ENCODE results near the gene TOP1.

TOP1 gene

DNA sequence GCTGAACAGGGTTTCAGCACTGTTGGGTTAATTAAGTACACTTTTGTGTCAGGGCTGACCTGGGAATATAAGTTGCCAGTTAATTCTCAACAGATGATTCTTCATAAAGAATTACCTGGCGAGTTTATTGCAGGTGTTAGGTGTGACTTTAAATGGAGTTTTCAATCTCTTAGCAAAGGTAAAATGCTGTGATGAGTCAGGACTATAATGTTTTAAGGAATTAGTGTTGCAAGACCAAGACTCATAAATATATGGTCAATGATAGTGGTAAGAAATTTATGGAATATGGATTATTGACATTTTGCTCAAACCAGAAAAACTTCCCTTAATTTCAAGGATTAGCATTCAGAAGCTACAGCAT is 58.7 kb downstream of the TOP1 start:
- Histone ChIP-seq H3K36me3 (ENCODE audit: control insufficient read depth, insufficient read depth, low read length) (peaks cover 36% of the 10 kb centered on the region), H3K27me3 (replicated peaks; ENCODE audit: control insufficient read depth, insufficient read depth, low read length, poor library complexity, severe bottlenecking) (no peaks in the 10 kb centered on the region), H3K9me3 (ENCODE audit: control insufficient read depth, low read length) (no peaks in the 10 kb centered on the region), H3K27ac (ENCODE audit: insufficient read depth, low read length, poor library complexity, severe bottlenecking) (no peak overlapping the region), H3K4me3 (ENCODE audit: insufficient read depth, low read depth, low read length, poor library complexity, severe bottlenecking) (no peak overlapping the region), H3K4me1 (ENCODE audit: control insufficient read depth, insufficient read depth, low read length, poor library complexity, severe bottlenecking) (peaks cover 8% of the 10 kb centered on the region)
- no peak for DNase-seq

DNA sequence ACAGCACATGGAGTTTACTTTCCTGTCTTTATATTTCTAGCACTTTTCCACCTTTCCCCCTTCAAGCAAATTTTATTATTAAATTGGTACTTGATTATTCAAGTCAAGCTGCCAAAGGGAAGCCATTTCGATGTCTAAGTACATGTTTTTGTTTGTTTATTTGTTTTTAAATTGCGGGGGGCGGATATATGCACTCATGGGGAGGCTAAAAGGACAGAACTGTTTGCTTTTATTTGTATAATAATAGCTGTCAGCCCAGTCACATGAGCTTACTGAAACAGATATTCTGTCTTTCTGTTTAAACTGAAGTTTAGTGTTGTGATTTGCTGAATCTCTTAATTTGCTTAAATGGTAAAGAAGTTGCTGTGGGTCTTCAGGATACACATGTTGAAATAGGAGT is 59.2 kb downstream of the TOP1 start:
- Histone ChIP-seq H3K27ac (ENCODE audit: insufficient read depth, low read length, poor library complexity, severe bottlenecking) (no peak overlapping the region), H3K4me3 (ENCODE audit: insufficient read depth, low read depth, low read length, poor library complexity, severe bottlenecking) (no peak overlapping the region), H3K4me1 (ENCODE audit: control insufficient read depth, insufficient read depth, low read length, poor library complexity, severe bottlenecking) (peaks cover 8% of the 10 kb centered on the region), H3K27me3 (replicated peaks; ENCODE audit: control insufficient read depth, insufficient read depth, low read length, poor library complexity, severe bottlenecking) (no peaks in the 10 kb centered on the region), H3K36me3 (ENCODE audit: control insufficient read depth, insufficient read depth, low read length) (peaks cover 35% of the 10 kb centered on the region), H3K9me3 (ENCODE audit: control insufficient read depth, low read length) (no peaks in the 10 kb centered on the region)
- DNase-seq: no peak

DNA sequence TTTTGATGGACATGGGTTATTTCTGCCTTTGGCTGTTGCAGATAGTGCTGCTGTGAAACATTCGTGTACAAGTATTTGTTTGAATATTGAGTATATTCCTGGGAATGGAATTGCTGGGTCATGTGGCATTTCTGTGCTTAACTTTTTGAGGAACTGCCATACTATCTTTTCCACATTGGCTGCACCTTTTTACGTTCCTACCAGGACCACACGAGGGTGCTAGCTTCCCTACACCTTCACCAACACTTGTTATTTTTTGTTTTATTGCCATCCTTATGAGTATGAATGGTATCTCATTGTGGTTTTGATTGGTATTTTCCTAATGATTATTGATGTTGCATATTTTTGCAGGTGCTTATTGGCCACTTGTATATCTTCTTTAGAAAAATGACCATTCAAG is 60.9 kb downstream of the TOP1 start:
- Histone ChIP-seq H3K27me3 (replicated peaks; ENCODE audit: control insufficient read depth, insufficient read depth, low read length, poor library complexity, severe bottlenecking) (no peaks in the 10 kb centered on the region), H3K9me3 (ENCODE audit: control insufficient read depth, low read length) (no peaks in the 10 kb centered on the region), H3K36me3 (ENCODE audit: control insufficient read depth, insufficient read depth, low read length) (peaks cover 32% of the 10 kb centered on the region), H3K4me1 (ENCODE audit: control insufficient read depth, insufficient read depth, low read length, poor library complexity, severe bottlenecking) (peaks cover 8% of the 10 kb centered on the region), H3K27ac (ENCODE audit: insufficient read depth, low read length, poor library complexity, severe bottlenecking) (no peak overlapping the region), H3K4me3 (ENCODE audit: insufficient read depth, low read depth, low read length, poor library complexity, severe bottlenecking) (no peak overlapping the region)
- DNase-seq: no peak

DNA sequence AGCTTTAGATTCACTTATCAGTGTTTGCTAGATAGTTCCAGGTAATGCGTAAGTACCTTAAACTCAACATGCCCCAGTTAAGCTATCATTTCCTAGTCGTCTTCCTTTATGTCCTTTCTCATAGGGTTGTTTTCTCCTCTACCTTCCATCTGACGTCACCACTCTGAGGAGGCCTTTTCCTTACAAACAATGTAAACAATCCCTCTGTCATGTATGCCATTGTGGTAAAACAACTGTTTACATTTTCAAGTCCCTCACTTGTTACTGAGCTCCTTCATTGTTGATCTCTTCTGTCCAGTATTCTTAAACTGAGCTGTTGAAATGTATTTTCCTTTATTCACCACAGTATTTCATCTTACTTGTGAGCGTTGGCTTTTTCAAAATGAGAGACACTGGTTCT is 63.3 kb downstream of the TOP1 start:
- Histone ChIP-seq H3K36me3 (ENCODE audit: control insufficient read depth, insufficient read depth, low read length) (peaks cover 30% of the 10 kb centered on the region), H3K9me3 (ENCODE audit: control insufficient read depth, low read length) (no peaks in the 10 kb centered on the region), H3K4me3 (ENCODE audit: insufficient read depth, low read depth, low read length, poor library complexity, severe bottlenecking) (no peak overlapping the region), H3K27ac (ENCODE audit: insufficient read depth, low read length, poor library complexity, severe bottlenecking) (no peak overlapping the region), H3K27me3 (replicated peaks; ENCODE audit: control insufficient read depth, insufficient read depth, low read length, poor library complexity, severe bottlenecking) (no peaks in the 10 kb centered on the region), H3K4me1 (ENCODE audit: control insufficient read depth, insufficient read depth, low read length, poor library complexity, severe bottlenecking) (peaks cover 2% of the 10 kb centered on the region)
- no peak for DNase-seq

DNA sequence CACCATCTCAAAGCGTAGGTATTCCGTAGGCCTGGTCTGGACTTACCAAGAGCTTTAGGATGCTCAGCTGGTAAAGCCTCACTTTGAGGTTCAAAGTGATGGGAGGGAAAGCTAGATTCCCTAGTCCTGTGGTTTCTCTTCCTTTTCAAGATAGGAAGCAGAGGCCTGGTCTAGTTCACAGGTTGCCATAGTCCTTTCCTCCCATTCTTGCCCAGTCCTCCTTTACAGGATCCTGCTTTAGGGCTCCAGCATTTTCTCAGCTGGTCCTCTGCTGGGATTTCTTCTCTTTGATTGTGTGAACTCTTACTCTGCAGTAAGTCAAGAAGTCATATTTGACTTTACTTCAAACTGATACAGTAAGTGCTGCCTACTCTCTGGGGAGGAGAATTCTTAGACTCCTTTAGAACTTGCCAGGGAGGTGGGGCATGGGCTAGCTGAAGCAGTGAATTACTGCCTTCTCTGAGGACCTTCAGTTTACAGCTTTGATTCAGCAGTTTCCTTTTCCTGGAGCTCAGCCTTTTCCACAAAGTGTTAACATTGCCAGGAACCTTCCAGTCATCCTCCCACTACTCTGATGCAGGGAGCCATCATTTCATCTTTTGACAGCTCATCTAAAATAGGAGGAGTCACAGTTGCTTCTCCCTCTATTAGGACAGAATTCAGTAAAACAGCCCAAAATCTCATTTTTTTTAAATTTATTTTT is 65.9 kb downstream of the TOP1 start:
- Histone ChIP-seq H3K27ac (ENCODE audit: insufficient read depth, low read length, poor library complexity, severe bottlenecking) (no peak overlapping the region), H3K36me3 (ENCODE audit: control insufficient read depth, insufficient read depth, low read length) (peaks cover 51% of the 10 kb centered on the region)

DNA sequence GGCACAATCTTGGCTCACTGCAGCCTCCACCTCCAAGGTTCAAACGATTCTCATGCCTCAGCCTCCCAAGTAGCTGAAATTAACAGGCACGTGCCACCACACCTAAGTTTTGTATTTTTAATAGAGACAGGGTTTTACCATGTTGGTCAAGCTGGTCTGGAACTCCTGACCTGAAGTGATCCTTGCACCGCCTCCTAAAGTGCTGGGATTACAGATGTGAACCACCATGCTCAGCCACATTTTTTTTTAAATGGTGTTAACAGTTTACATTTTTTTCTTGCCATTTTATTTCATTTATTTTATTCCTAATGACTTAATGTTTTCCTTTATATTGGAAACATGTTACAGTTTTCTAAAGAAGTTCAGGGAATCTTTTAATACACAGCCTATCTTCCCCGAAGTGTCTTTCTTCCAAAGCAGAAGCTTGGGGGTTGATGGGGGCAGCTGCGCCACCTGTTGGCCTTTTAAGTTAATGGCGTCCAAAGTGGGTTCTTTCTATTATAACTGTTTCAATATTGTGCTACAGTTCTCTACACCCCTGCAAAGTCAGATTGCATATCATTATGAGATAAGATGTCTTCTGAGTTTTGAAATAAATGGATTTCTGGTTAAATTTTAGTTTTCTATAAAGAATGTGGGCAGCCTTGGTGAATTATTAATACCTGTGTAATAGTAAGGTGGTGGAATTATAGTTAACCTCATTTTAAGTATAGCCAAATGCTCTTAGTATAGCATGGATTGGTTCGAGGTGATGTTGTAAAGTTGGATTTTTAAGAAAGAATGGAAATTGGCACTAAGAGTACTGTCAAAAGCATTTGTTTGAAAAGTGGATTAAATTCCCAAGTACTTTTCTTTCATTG is 66.7 kb downstream of the TOP1 start:
- H3K36me3 ChIP-seq (ENCODE audit: control insufficient read depth, insufficient read depth, low read length): peaks cover 58% of the 10 kb centered on the region
- H3K27ac ChIP-seq (ENCODE audit: insufficient read depth, low read length, poor library complexity, severe bottlenecking): no peak overlapping the region
- no peaks in the 10 kb centered on the region for H3K27me3 ChIP-seq (replicated peaks; ENCODE audit: control insufficient read depth, insufficient read depth, low read length, poor library complexity, severe bottlenecking)
- H3K9me3 ChIP-seq (ENCODE audit: control insufficient read depth, low read length): no peaks in the 10 kb centered on the region
- peak; percentile 11 to 38 (median 18) for DNase-seq
- H3K4me1 ChIP-seq (ENCODE audit: control insufficient read depth, insufficient read depth, low read length, poor library complexity, severe bottlenecking): no peaks in the 10 kb centered on the region
- no peak overlapping the region for H3K4me3 ChIP-seq (ENCODE audit: insufficient read depth, low read depth, low read length, poor library complexity, severe bottlenecking)

More for the DNA sequence above, 65.9 kb downstream of the TOP1 start:
- Histone ChIP-seq H3K4me3 (ENCODE audit: insufficient read depth, low read depth, low read length, poor library complexity, severe bottlenecking) (no peak overlapping the region), H3K9me3 (ENCODE audit: control insufficient read depth, low read length) (no peaks in the 10 kb centered on the region), H3K27me3 (replicated peaks; ENCODE audit: control insufficient read depth, insufficient read depth, low read length, poor library complexity, severe bottlenecking) (no peaks in the 10 kb centered on the region), H3K4me1 (ENCODE audit: control insufficient read depth, insufficient read depth, low read length, poor library complexity, severe bottlenecking) (no peaks in the 10 kb centered on the region)
- no peak for DNase-seq

DNA sequence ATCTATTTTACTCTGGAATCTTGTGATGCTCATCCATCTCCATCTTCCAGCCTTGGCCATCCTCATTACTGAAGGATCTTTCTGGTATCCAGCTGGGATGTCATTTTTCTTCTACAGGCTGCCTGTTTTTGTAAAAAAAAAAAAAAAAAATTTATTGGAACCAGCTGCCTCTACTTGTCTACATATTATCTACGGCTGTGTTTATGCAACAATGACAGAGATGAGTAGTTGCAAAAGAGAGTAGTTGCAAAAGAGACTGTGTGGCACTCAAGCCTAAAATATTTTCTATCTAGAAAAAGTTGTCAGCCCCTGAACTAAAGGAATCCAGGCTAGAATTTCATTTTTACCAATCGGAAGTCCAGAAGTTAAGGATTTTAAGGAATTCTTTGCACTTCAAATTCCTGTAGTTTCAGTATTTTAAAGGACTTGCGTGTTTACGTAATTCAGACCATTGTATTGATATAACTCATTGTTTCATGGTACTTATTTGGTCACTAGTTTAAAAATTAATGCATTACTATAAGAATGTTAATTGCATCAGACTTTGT is 70.2 kb downstream of the TOP1 start:
- H3K27me3 ChIP-seq (replicated peaks; ENCODE audit: control insufficient read depth, insufficient read depth, low read length, poor library complexity, severe bottlenecking): no peaks in the 10 kb centered on the region
- H3K9me3 ChIP-seq (ENCODE audit: control insufficient read depth, low read length): no peaks in the 10 kb centered on the region
- no peaks in the 10 kb centered on the region for H3K4me1 ChIP-seq (ENCODE audit: control insufficient read depth, insufficient read depth, low read length, poor library complexity, severe bottlenecking)
- H3K27ac ChIP-seq (ENCODE audit: insufficient read depth, low read length, poor library complexity, severe bottlenecking): no peak overlapping the region
- no peak for DNase-seq
- peaks cover 69% of the 10 kb centered on the region for H3K36me3 ChIP-seq (ENCODE audit: control insufficient read depth, insufficient read depth, low read length)
- no peak overlapping the region for H3K4me3 ChIP-seq (ENCODE audit: insufficient read depth, low read depth, low read length, poor library complexity, severe bottlenecking)

DNA sequence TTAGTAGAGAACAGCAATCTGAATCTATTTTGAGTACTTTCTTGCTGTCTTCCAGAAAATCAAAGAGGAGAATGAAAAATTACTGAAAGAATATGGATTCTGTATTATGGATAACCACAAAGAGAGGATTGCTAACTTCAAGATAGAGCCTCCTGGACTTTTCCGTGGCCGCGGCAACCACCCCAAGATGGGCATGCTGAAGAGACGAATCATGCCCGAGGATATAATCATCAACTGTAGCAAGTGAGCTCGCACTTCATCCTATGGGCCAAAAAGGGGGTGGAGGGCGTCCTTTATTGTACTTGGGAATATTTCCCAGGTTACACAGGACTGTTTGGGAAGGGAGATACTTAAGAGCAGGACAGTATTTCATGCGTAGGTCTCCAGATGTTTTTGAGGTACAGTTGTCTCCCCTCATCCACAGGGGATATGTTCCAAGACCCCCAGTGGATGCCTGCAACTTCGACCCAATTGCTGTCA is 71.4 kb downstream of the TOP1 start:
- H3K36me3 ChIP-seq (ENCODE audit: control insufficient read depth, insufficient read depth, low read length): peaks cover 73% of the 10 kb centered on the region
- DNase-seq: no peak
- no peaks in the 10 kb centered on the region for H3K9me3 ChIP-seq (ENCODE audit: control insufficient read depth, low read length)
- no peak overlapping the region for H3K27ac ChIP-seq (ENCODE audit: insufficient read depth, low read length, poor library complexity, severe bottlenecking)
- no peaks in the 10 kb centered on the region for H3K27me3 ChIP-seq (replicated peaks; ENCODE audit: control insufficient read depth, insufficient read depth, low read length, poor library complexity, severe bottlenecking)
- H3K4me3 ChIP-seq (ENCODE audit: insufficient read depth, low read depth, low read length, poor library complexity, severe bottlenecking): no peak overlapping the region
- no peaks in the 10 kb centered on the region for H3K4me1 ChIP-seq (ENCODE audit: control insufficient read depth, insufficient read depth, low read length, poor library complexity, severe bottlenecking)

DNA sequence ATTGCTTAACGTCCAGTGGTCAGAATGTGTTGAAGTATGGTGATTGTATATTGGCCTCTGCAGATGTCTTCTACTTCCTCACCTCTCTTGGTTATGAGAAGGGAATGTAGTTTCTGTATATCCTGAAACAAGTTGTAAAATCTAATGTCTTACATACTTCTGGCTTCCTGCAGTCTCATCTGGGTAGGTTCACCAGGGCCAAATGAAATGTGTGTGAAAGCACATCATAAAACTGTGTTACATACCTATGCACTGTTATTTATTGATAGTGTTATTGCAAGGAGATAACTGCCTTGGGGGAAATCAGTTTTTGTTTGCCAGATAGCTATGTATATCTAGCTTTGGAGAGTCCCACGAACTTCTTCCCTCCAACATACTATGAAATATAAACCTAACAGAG is 73.0 kb downstream of the TOP1 start:
- DNase-seq: no peak
- no peaks in the 10 kb centered on the region for H3K9me3 ChIP-seq (ENCODE audit: control insufficient read depth, low read length)
- no peaks in the 10 kb centered on the region for H3K27me3 ChIP-seq (replicated peaks; ENCODE audit: control insufficient read depth, insufficient read depth, low read length, poor library complexity, severe bottlenecking)
- no peaks in the 10 kb centered on the region for H3K4me1 ChIP-seq (ENCODE audit: control insufficient read depth, insufficient read depth, low read length, poor library complexity, severe bottlenecking)
- H3K4me3 ChIP-seq (ENCODE audit: insufficient read depth, low read depth, low read length, poor library complexity, severe bottlenecking): no peak overlapping the region
- no peak overlapping the region for H3K27ac ChIP-seq (ENCODE audit: insufficient read depth, low read length, poor library complexity, severe bottlenecking)
- H3K36me3 ChIP-seq (ENCODE audit: control insufficient read depth, insufficient read depth, low read length): peaks cover 70% of the 10 kb centered on the region

DNA sequence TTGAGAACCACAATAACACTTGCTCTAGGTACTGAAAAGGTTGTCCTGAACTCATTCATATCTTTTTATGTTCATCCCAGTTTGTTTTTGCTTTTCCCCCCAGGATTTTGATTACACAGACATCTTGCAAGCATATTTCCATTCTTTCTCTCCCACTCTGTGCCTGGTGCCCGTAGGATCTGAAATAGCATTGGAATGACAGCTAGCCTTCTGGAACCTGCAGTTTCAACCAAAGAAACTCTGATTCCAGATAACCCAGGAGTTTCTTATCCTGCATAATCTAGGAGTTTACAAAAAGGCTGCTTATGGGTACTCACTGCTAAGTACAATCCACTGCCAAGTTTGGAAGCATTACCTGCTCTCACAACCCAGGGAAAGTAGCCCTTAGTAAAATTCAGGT is 79.9 kb downstream of the TOP1 start:
- no peak for DNase-seq
- no peaks in the 10 kb centered on the region for H3K27me3 ChIP-seq (replicated peaks; ENCODE audit: control insufficient read depth, insufficient read depth, low read length, poor library complexity, severe bottlenecking)
- peaks cover 44% of the 10 kb centered on the region for H3K36me3 ChIP-seq (ENCODE audit: control insufficient read depth, insufficient read depth, low read length)
- H3K4me3 ChIP-seq (ENCODE audit: insufficient read depth, low read depth, low read length, poor library complexity, severe bottlenecking): no peak overlapping the region
- no peaks in the 10 kb centered on the region for H3K9me3 ChIP-seq (ENCODE audit: control insufficient read depth, low read length)
- H3K27ac ChIP-seq (ENCODE audit: insufficient read depth, low read length, poor library complexity, severe bottlenecking): no peak overlapping the region
- no peaks in the 10 kb centered on the region for H3K4me1 ChIP-seq (ENCODE audit: control insufficient read depth, insufficient read depth, low read length, poor library complexity, severe bottlenecking)
